SU-DHL-6 (cell line): ENCODE data around the gene EPB41L5.

Experiments used
- H2AFZ ChIP-seq: fragments of 200-600 bp; sonication (generic); 2 replicates; pipeline ENCODE4 v1.6.1; 2014; ENCODE audit warnings: low read depth, mild to moderate bottlenecking, moderate library complexity, mixed read lengths, antibody characterized with exemption, low read length; ENCODE audit not compliant: severe bottlenecking
- H3F3A ChIP-seq: fragments of 200-600 bp; shearing (Covaris generic); 2 replicates; pipeline ENCODE4 v1.6.0; 2016; ENCODE audit warnings: antibody characterized with exemption, mild to moderate bottlenecking; ENCODE audit not compliant: insufficient read depth
- H3K27ac ChIP-seq: fragments of 200-600 bp; sonication (generic); 2 replicates; pipeline ENCODE4 v1.5.1; 2016; ENCODE audit warnings: low read depth, mild to moderate bottlenecking, low read length, moderate library complexity, mixed read lengths
- H3K27me3 ChIP-seq: fragments of 200-600 bp; sonication (generic), shearing (Covaris generic); 2 replicates; pipeline ENCODE4 v1.6.0; 2014; ENCODE audit warnings: mild to moderate bottlenecking, low read length
- H3K36me3 ChIP-seq: fragments of 200-600 bp; sonication (generic); 2 replicates; pipeline ENCODE4 v1.6.1; 2014; ENCODE audit warnings: mild to moderate bottlenecking, low read length, mixed read lengths
- H3K4me2 ChIP-seq: fragments of 300-600, 200-600 bp; shearing (Covaris generic), sonication (generic); 2 replicates; pipeline ENCODE4 v1.6.0; 2014; ENCODE audit warnings: low read length, low read depth, mild to moderate bottlenecking; ENCODE audit not compliant: poor library complexity, severe bottlenecking
- H3K4me3 ChIP-seq: fragments of 200-600 bp; sonication (generic); 2 replicates; pipeline ENCODE4 v1.5.1; 2014; ENCODE audit warnings: antibody characterized with exemption, low read length, mild to moderate bottlenecking, mixed read lengths; ENCODE audit not compliant: insufficient read depth, poor library complexity, severe bottlenecking
- H3K79me2 ChIP-seq: fragments of 200-600 bp; sonication (generic); 2 replicates; pipeline ENCODE4 v1.6.1; 2014; ENCODE audit warnings: mild to moderate bottlenecking, low read length, moderate library complexity; ENCODE audit not compliant: insufficient read depth
- H3K9ac ChIP-seq: fragments of 200-600 bp; sonication (generic); 2 replicates; pipeline ENCODE4 v1.7.0; 2014; ENCODE audit warnings: mild to moderate bottlenecking, low read length
- H3K9me2 ChIP-seq: fragments of 200-600 bp; sonication (generic); replicated peaks from 2 replicates; pipeline ENCODE4 v1.6.1; 2014; ENCODE audit warnings: low read length; ENCODE audit not compliant: insufficient read depth
- H3K9me3 ChIP-seq: fragments of 200-600 bp; sonication (generic); 2 replicates; pipeline ENCODE4 v1.6.1; 2014; ENCODE audit warnings: low read length, mixed read lengths; ENCODE audit not compliant: insufficient read depth
- H4K20me1 ChIP-seq: fragments of 200-600 bp; sonication (generic); 2 replicates; pipeline ENCODE4 v1.6.1; 2014; ENCODE audit warnings: low read depth, mild to moderate bottlenecking, antibody characterized with exemption, low read length, moderate library complexity, mixed read lengths
- CTCF ChIP-seq: fragments of 200-600 bp; sonication (generic); IDR thresholded peaks from one replicate; pipeline ENCODE4 v1.5.1; 2017; ENCODE audit warnings: antibody characterized with exemption, mild to moderate bottlenecking, low read length, moderate library complexity; ENCODE audit not compliant: insufficient read depth, poor library complexity, severe bottlenecking
- EZH2phosphoT487 ChIP-seq: fragments of 200-600 bp; sonication (generic), shearing (Covaris generic); conservative IDR thresholded peaks from 2 replicates; pipeline ENCODE4 v1.6.1; 2018; ENCODE audit warnings: mild to moderate bottlenecking, antibody characterized with exemption, low read length, moderate library complexity, mixed read lengths

Gene EPB41L5

GRCh38 chr2:120204417-120204816 lies 191.5 kb downstream of the EPB41L5 start:
- no peaks in the 10 kb centered on the region for H3F3A ChIP-seq
- H3K79me2 ChIP-seq, result no peaks in the 10 kb centered on the region
- H3K9me3 ChIP-seq, result no peaks in the 10 kb centered on the region
- H3K36me3 ChIP-seq, result no peaks in the 10 kb centered on the region
- no peaks in the 10 kb centered on the region for H3K9me2 ChIP-seq
- no peak overlapping the region for H3K4me2 ChIP-seq
- no peak overlapping the region for H2AFZ ChIP-seq
- no peak overlapping the region for H3K9ac ChIP-seq
- H3K4me3 ChIP-seq, result no peak overlapping the region
- TF ChIP-seq CTCF (no peak), EZH2phosphoT487 (no peak)
- no peak overlapping the region for H3K27ac ChIP-seq
- no peaks in the 10 kb centered on the region for H3K27me3 ChIP-seq
- no peaks in the 10 kb centered on the region for H4K20me1 ChIP-seq

GRCh38 chr2:120204945-120205670 lies 192.2 kb downstream of the EPB41L5 start:
- no peaks in the 10 kb centered on the region for H4K20me1 ChIP-seq
- no peak for TF ChIP-seq CTCF
- no peak for TF ChIP-seq EZH2phosphoT487
- H3K9me3 ChIP-seq, result no peaks in the 10 kb centered on the region
- H3F3A ChIP-seq, result no peaks in the 10 kb centered on the region
- no peak overlapping the region for H3K4me2 ChIP-seq
- no peak overlapping the region for H2AFZ ChIP-seq
- H3K9me2 ChIP-seq, result no peaks in the 10 kb centered on the region
- no peaks in the 10 kb centered on the region for H3K36me3 ChIP-seq
- no peak overlapping the region for H3K4me3 ChIP-seq
- no peak overlapping the region for H3K9ac ChIP-seq
- no peaks in the 10 kb centered on the region for H3K27me3 ChIP-seq
- H3K79me2 ChIP-seq, result no peaks in the 10 kb centered on the region
- no peak overlapping the region for H3K27ac ChIP-seq

- Histone ChIP-seq H3K9me3 (no peaks in the 10 kb centered on the region), H3K79me2 (no peaks in the 10 kb centered on the region), H3F3A (no peaks in the 10 kb centered on the region), H2AFZ (no peak overlapping the region), H3K4me2 (no peak overlapping the region), H3K27me3 (no peaks in the 10 kb centered on the region), H3K36me3 (no peaks in the 10 kb centered on the region), H4K20me1 (no peaks in the 10 kb centered on the region), H3K27ac (no peak overlapping the region), H3K4me3 (no peak overlapping the region), H3K9ac (no peak overlapping the region), H3K9me2 (no peaks in the 10 kb centered on the region)
- peak; percentile 42 for TF ChIP-seq CTCF
- no peak for TF ChIP-seq EZH2phosphoT487
Observed at GRCh38 chr2:120206022-120206581, 193.2 kb downstream of the EPB41L5 start.
